ENCODE data around the gene AKAP8. TPM values are rescaled to one million over a fixed set of nuclear protein-coding genes. Genes with fewer than 3 reads are reported as not detected.

Gene AKAP8
- total and polyA plus RNA-seq, 9 of the 15 experiments (the other 6 are each of a cell fraction or from before 2014, with no cell fraction given), result 3.4 to 56.5 (median 15.0) TPM

DNA sequence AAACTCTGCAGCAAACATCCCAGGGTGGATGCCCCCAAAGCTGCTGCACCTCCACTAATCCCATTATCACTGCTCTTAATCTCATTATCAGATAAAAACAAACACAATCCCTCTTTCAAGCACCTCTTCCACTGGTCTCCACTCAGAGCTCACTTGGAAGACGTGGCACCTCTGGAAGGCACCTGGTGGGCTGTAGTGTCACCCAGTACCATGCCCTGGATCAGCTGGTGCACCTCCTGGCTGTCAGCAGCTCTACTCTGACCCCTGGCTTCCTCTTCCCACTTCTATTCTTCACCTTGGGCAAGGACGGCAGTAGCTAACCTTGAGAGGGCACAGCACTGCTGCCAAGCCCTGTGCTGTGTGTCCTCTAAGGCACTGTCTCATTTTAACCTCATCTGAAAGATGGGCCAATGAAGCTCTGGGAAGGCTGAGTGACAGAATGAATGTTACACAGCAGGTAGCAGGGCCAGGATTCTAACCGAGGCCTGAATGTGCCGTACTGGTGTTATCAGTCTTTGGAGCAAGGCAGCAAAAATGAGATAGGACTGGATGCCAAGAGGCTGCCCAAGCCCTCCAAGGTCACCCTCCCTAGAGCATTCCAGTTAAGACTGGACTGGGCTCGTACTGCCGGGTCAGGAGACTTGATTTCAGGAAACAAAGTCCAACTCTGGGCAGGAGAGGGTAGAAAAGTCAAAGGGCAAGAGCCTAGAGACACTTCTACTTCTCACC is 54.6 kb downstream of the AKAP8 start:
- Histone ChIP-seq H3K79me2 (ENCODE audit: control insufficient read depth, insufficient read depth, low read length) (peaks cover 98% of the 10 kb centered on the region), H3K36me3 (ENCODE audit: control insufficient read depth, insufficient read depth, low read length) (peaks cover 14% of the 10 kb centered on the region; the same call in 2 of the 3 replicates), H4K20me1 (replicated peaks; ENCODE audit: control insufficient read depth, insufficient read depth, low read length) (peaks cover 80% of the 10 kb centered on the region), H3K9ac (ENCODE audit: insufficient read depth in 1 of 2, low read depth in 2 of 2, low read length in 2 of 2) (peak overlapping the region; percentile 2 to 83; a peak in 1 of 4 replicates), H3K27ac (ENCODE audit: extremely low read depth, low read depth, low read length) (peak overlapping the region; percentile 48; the same call in 2 of the 3 replicates), H3K9me3 (replicated peaks; ENCODE audit: control insufficient read depth, insufficient read depth, low read depth, low read length) (no peaks in the 10 kb centered on the region), H2AFZ (ENCODE audit: low read depth, low read length) (no peak overlapping the region), H3K4me3 (no peak overlapping the region), H3K9me1 (ENCODE audit: control insufficient read depth, insufficient read depth, low read length) (peaks cover 21% of the 10 kb centered on the region), H3K4me2 (ENCODE audit: insufficient read depth, low read length) (peak overlapping the region; percentile 56), H3K4me1 (replicated peaks in 1 of 2; ENCODE audit: control insufficient read depth in 2 of 2, insufficient read depth in 2 of 2, low read length in 2 of 2) (peaks cover 35 to 61% of the 10 kb centered on the region in 2 experiments), H3K27me3 (ENCODE audit: control insufficient read depth in 2 of 2, insufficient read depth in 2 of 2, low read length in 2 of 2) (no peaks in the 10 kb centered on the region)
- ATAC-seq (peak; percentile 19), DNase-seq (ENCODE audit: extremely low read depth in 1 of 4, low spot score in 3 of 4) (no peak), FAIRE-seq (no peak)
- ChIA-PET CTCF (ENCODE audit: low intra/inter-chr PET ratio) (no interaction called here), POLR2A (interaction anchor here (0.6 to 1.9 kb wide), 7 partner anchors 10 to 1372 kb away, joined by 3 to 8 read pairs (median 4); no protein-coding TSS in a partner anchor)
- WGBS (ENCODE audit: insufficient coverage, low coverage, missing lambda C conversion rate), result 22% methylated on average over 6 of the region's 6 CpGs
- in situ Hi-C loops (cut with MboI), result no loop called here
- no TSS peak for BruUV-seq (replicated peaks)
- intact Hi-C loops (cut with micrococcal nuclease), result loop anchor here (5.0 kb wide), 1 partner anchor 43 kb away; no protein-coding TSS in a partner anchor
- TF ChIP-seq PML (IDR thresholded peaks at IDR 0.05; ENCODE audit: low read length), result no peak
- TF ChIP-seq, protein P1, sequence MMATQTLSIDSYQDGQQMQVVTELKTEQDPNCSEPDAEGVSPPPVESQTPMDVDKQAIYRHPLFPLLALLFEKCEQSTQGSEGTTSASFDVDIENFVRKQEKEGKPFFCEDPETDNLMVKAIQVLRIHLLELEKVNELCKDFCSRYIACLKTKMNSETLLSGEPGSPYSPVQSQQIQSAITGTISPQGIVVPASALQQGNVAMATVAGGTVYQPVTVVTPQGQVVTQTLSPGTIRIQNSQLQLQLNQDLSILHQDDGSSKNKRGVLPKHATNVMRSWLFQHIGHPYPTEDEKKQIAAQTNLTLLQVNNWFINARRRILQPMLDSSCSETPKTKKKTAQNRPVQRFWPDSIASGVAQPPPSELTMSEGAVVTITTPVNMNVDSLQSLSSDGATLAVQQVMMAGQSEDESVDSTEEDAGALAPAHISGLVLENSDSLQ (IDR thresholded peaks at IDR 0.05), result peak; percentile 52; the same call in 1 of the 2 replicates
- TF ChIP-seq ZNF830 (CRISPR knock-in tag; IDR thresholded peaks at IDR 0.05), result no peak
- TF ChIP-seq NR2C2 (CRISPR knock-in tag; IDR thresholded peaks at IDR 0.05), result no peak
- peak; percentile 15; the same call in 1 of the 2 replicates for TF ChIP-seq NR2C2 (tag; IDR thresholded peaks at IDR 0.05)
- 0 out of 2 replicates have a peak, but pooled peaks have one; percentile 16 for TF ChIP-seq MYNN (IDR thresholded peaks at IDR 0.05)
- no peak for TF ChIP-seq MYNN (CRISPR knock-in tag; IDR thresholded peaks at IDR 0.05)
- peak; percentile 79 for TF ChIP-seq REST (IDR thresholded peaks at IDR 0.05; ENCODE audit: borderline replicate concordance)
- no peak for TF ChIP-seq REST (CRISPR knock-in tag; IDR thresholded peaks at IDR 0.05; ENCODE audit: low read depth)
- no peak for TF ChIP-seq SIRT6 (IDR thresholded peaks at IDR 0.05; ENCODE audit: low read depth, low read length)
- no peak for TF ChIP-seq TAF9B (IDR thresholded peaks at IDR 0.05; ENCODE audit: partially characterized antibody)
- peak; percentile 22; the same call in 1 of the 2 replicates for TF ChIP-seq TFAP4 (CRISPR knock-in tag; IDR thresholded peaks at IDR 0.05; ENCODE audit: borderline replicate concordance)
